Measurements from ENCODE around the gene DHRS1. TPM values are rescaled to one million over a fixed set of nuclear protein-coding genes. Genes with fewer than 3 reads are reported as not detected.

Gene DHRS1
- total and polyA plus RNA-seq, 2 of the 4 experiments (the other 2 are of a cell fraction) = 15.8 to 38.6 TPM

GRCh38 chr14:24347134-24347533 is 47.6 kb upstream of the DHRS1 start:
- Histone ChIP-seq H3K27ac (ENCODE audit: insufficient read depth, low read length) (no peak overlapping the region), H3K18ac (ENCODE audit: low read depth, low read length) (no peak overlapping the region), H3K56ac (ENCODE audit: extremely low read depth, insufficient read depth, low read length) (no peak overlapping the region), H3K9ac (ENCODE audit: low read depth, low read length) (no peak overlapping the region), H4K20me1 (ENCODE audit: insufficient read depth, low read length) (no peaks in the 10 kb centered on the region), H3K79me1 (ENCODE audit: low read depth in 1 of 2, low read length in 2 of 2) (no peaks in the 10 kb centered on the region), H2AFZ (replicated peaks; ENCODE audit: low read length, poor library complexity) (no peak overlapping the region), H3K4ac (ENCODE audit: low read depth, low read length) (no peak overlapping the region), H4K8ac (ENCODE audit: low read depth in 2 of 2, low read length in 2 of 2) (no peak overlapping the region), H2AK5ac (ENCODE audit: low read depth, low read length) (no peak overlapping the region), H4K91ac (ENCODE audit: insufficient read depth, low read depth, low read length) (no peak overlapping the region), H3K9me1 (ENCODE audit: insufficient read depth, low read length) (no peaks in the 10 kb centered on the region), H3K4me2 (ENCODE audit: low read depth, low read length) (no peak overlapping the region), H2BK20ac (ENCODE audit: low read depth, low read length) (no peak overlapping the region), H3K36me3 (ENCODE audit: control insufficient read depth, insufficient read depth, low read length) (no peaks in the 10 kb centered on the region), H2BK5ac (ENCODE audit: low read depth, low read length, poor library complexity, severe bottlenecking) (no peak overlapping the region), H3K4me1 (ENCODE audit: control insufficient read depth, insufficient read depth, low read length) (peaks cover 3% of the 10 kb centered on the region), H2AK9ac (replicated peaks; ENCODE audit: low read depth, low read length, poor library complexity) (no peak overlapping the region), H3K23ac (ENCODE audit: low read depth, low read length) (no peak overlapping the region), H3K14ac (replicated peaks; ENCODE audit: low read depth, low read length) (no peak overlapping the region), H4K5ac (ENCODE audit: low read depth, low read length) (no peak overlapping the region), H3K27me3 (ENCODE audit: control insufficient read depth, insufficient read depth, low read length) (peaks cover 41% of the 10 kb centered on the region), H2BK15ac (ENCODE audit: low read depth, low read length) (no peak overlapping the region), H2BK120ac (ENCODE audit: low read depth, low read length) (no peak overlapping the region), H3K9me3 (ENCODE audit: control insufficient read depth, insufficient read depth, low read length) (no peaks in the 10 kb centered on the region), H3K4me3 (ENCODE audit: insufficient read depth, low read depth, low read length) (no peak overlapping the region)
- dilution Hi-C loops (cut with HindIII; ENCODE audit: low sequenced_read_pairs, unreplicated experiment) = no loop called here
- no peak for TF ChIP-seq RCOR1 (IDR thresholded peaks at IDR 0.05; ENCODE audit: insufficient replicate concordance, low read length)
- no peak for TF ChIP-seq ELK1 (IDR thresholded peaks at IDR 0.05; ENCODE audit: borderline replicate concordance, low read depth, low read length)
- no peak for TF ChIP-seq MXI1 (IDR thresholded peaks at IDR 0.05; ENCODE audit: borderline replicate concordance, low read depth, low read length)
- TF ChIP-seq FOS (IDR thresholded peaks at IDR 0.05; ENCODE audit: low read depth, low read length) = no peak
- no peak for TF ChIP-seq RAD21 (IDR thresholded peaks at IDR 0.05; ENCODE audit: low read length)
- no peak for TF ChIP-seq USF2 (IDR thresholded peaks at IDR 0.05; ENCODE audit: low read depth, low read length)
- TF ChIP-seq POLR2A (IDR thresholded peaks at IDR 0.05; ENCODE audit: low read depth, low read length) = no peak
- TF ChIP-seq CTCF (conservative IDR thresholded peaks at IDR 0.05; ENCODE audit: low read depth, low read length) = no peak
- TF ChIP-seq MAFK (IDR thresholded peaks at IDR 0.05; ENCODE audit: low read depth, low read length) = no peak
- TF ChIP-seq SMC3 (IDR thresholded peaks at IDR 0.05; ENCODE audit: low read depth, low read length) = no peak
- no peak for TF ChIP-seq MAZ (IDR thresholded peaks at IDR 0.05; ENCODE audit: borderline replicate concordance, low read depth, low read length)
- no peak for TF ChIP-seq RFX5 (IDR thresholded peaks at IDR 0.05; ENCODE audit: low read depth, low read length)
- no peak for TF ChIP-seq CHD1 (IDR thresholded peaks at IDR 0.05; ENCODE audit: low read depth, low read length)
- no peak for DNase-seq
- BruUV-seq (replicated peaks) = no TSS peak
- WGBS, 2 experiments (ENCODE audit: extremely low coverage in 2 of 2, insufficient read length in 1 of 2) = 0% methylated on average over 1 of the region's 1 CpG; no CpG with 5 or more reads in 1 of the 2 experiments
- ChIA-PET CTCF (interaction anchor here (1.2 kb wide), 2 partner anchors 10 to 14 kb away, joined by 4 to 6 read pairs; no protein-coding TSS in a partner anchor), POLR2A (ENCODE audit: unreplicated experiment) (no interaction called here)
- in situ Hi-C loops (cut with MboI; ENCODE audit: low sequenced_read_pairs) = no loop called here
- intact Hi-C loops (cut with micrococcal nuclease) = no loop called here
- no peak for ATAC-seq (ENCODE audit: low read depth)
